ENCODE results near the gene BEND7. TPM values are rescaled to one million over a fixed set of nuclear protein-coding genes. Genes with fewer than 3 reads are reported as not detected.
"Not testable (repeated sequence)": the region's sequence is repeated elsewhere in the genome, so short reads cannot be mapped to it uniquely, and the experiment has no call there.

Gene BEND7
- polyA plus RNA-seq, 1 donor: 7.7 TPM

GRCh38 chr10:13404305-13404759, 124.5 kb downstream of the BEND7 start:
- Histone ChIP-seq H3K4me1 (ENCODE audit: control insufficient read depth, insufficient read depth, low read length) (no peaks in the 10 kb centered on the region), H3K36me3 (ENCODE audit: control insufficient read depth, insufficient read depth, low read length) (no peaks in the 10 kb centered on the region), H3K27me3 (ENCODE audit: control insufficient read depth, insufficient read depth, low read length) (no peaks in the 10 kb centered on the region), H3K4me3 (ENCODE audit: low read length) (no peak overlapping the region), H3K27ac (ENCODE audit: low read length) (no peak overlapping the region), H3K9me3 (ENCODE audit: control insufficient read depth, low read depth, low read length) (no peaks in the 10 kb centered on the region)
- WGBS (ENCODE audit: insufficient coverage, low lambda C conversion rate): no CpG with 5 or more reads among the region's 3 CpGs
- no peak for DNase-seq

GRCh38 chr10:13403426-13403825, 125.4 kb downstream of the BEND7 start:
- H3K27me3 ChIP-seq (ENCODE audit: control insufficient read depth, insufficient read depth, low read length); DNase-seq; H3K4me3 ChIP-seq (ENCODE audit: low read length); H3K27ac ChIP-seq (ENCODE audit: low read length); H3K9me3 ChIP-seq (ENCODE audit: control insufficient read depth, low read depth, low read length); H3K36me3 ChIP-seq (ENCODE audit: control insufficient read depth, insufficient read depth, low read length); H3K4me1 ChIP-seq (ENCODE audit: control insufficient read depth, insufficient read depth, low read length): not testable (repeated sequence)
- WGBS (ENCODE audit: insufficient coverage, low lambda C conversion rate): no CpG with 5 or more reads among the region's 7 CpGs

GRCh38 chr10:13402021-13402420, 126.8 kb downstream of the BEND7 start:
- Histone ChIP-seq H3K27me3 (ENCODE audit: control insufficient read depth, insufficient read depth, low read length) (no peaks in the 10 kb centered on the region), H3K4me3 (ENCODE audit: low read length) (no peak overlapping the region), H3K9me3 (ENCODE audit: control insufficient read depth, low read depth, low read length) (no peaks in the 10 kb centered on the region), H3K36me3 (ENCODE audit: control insufficient read depth, insufficient read depth, low read length) (no peaks in the 10 kb centered on the region), H3K4me1 (ENCODE audit: control insufficient read depth, insufficient read depth, low read length) (no peaks in the 10 kb centered on the region), H3K27ac (ENCODE audit: low read length) (no peak overlapping the region)
- 20% methylated on average over 1 of the region's 8 CpGs for WGBS (ENCODE audit: insufficient coverage, low lambda C conversion rate)
- no peak for DNase-seq

GRCh38 chr10:13401142-13401541, 127.7 kb downstream of the BEND7 start:
- Histone ChIP-seq H3K27ac (ENCODE audit: low read length) (no peak overlapping the region), H3K36me3 (ENCODE audit: control insufficient read depth, insufficient read depth, low read length) (no peaks in the 10 kb centered on the region), H3K27me3 (ENCODE audit: control insufficient read depth, insufficient read depth, low read length) (no peaks in the 10 kb centered on the region), H3K4me3 (ENCODE audit: low read length) (no peak overlapping the region), H3K9me3 (ENCODE audit: control insufficient read depth, low read depth, low read length) (no peaks in the 10 kb centered on the region), H3K4me1 (ENCODE audit: control insufficient read depth, insufficient read depth, low read length) (no peaks in the 10 kb centered on the region)
- DNase-seq: no peak
- no CpG with 5 or more reads among the region's 3 CpGs for WGBS (ENCODE audit: insufficient coverage, low lambda C conversion rate)

- no peaks in the 10 kb centered on the region for H3K9me3 ChIP-seq (ENCODE audit: control insufficient read depth, low read depth, low read length)
- H3K27ac ChIP-seq (ENCODE audit: low read length): no peak overlapping the region
- no peaks in the 10 kb centered on the region for H3K27me3 ChIP-seq (ENCODE audit: control insufficient read depth, insufficient read depth, low read length)
- no peaks in the 10 kb centered on the region for H3K4me1 ChIP-seq (ENCODE audit: control insufficient read depth, insufficient read depth, low read length)
- H3K36me3 ChIP-seq (ENCODE audit: control insufficient read depth, insufficient read depth, low read length): no peaks in the 10 kb centered on the region
- H3K4me3 ChIP-seq (ENCODE audit: low read length): no peak overlapping the region
- no peak for DNase-seq
- WGBS (ENCODE audit: insufficient coverage, low lambda C conversion rate): no CpG with 5 or more reads among the region's 15 CpGs
These were observed 128.4 kb downstream of the BEND7 start for GRCh38 chr10:13400196-13400965.

GRCh38 chr10:13399752-13400151, 129.1 kb downstream of the BEND7 start:
- 86% methylated on average over 2 of the region's 2 CpGs for WGBS (ENCODE audit: insufficient coverage, low lambda C conversion rate)
- Histone ChIP-seq H3K27me3 (ENCODE audit: control insufficient read depth, insufficient read depth, low read length) (no peaks in the 10 kb centered on the region), H3K36me3 (ENCODE audit: control insufficient read depth, insufficient read depth, low read length) (no peaks in the 10 kb centered on the region), H3K4me1 (ENCODE audit: control insufficient read depth, insufficient read depth, low read length) (no peaks in the 10 kb centered on the region), H3K27ac (ENCODE audit: low read length) (no peak overlapping the region), H3K9me3 (ENCODE audit: control insufficient read depth, low read depth, low read length) (no peaks in the 10 kb centered on the region), H3K4me3 (ENCODE audit: low read length) (no peak overlapping the region)
- no peak for DNase-seq

GRCh38 chr10:13399236-13399635, 129.6 kb downstream of the BEND7 start:
- DNase-seq: no peak
- WGBS (ENCODE audit: insufficient coverage, low lambda C conversion rate): no CpG with 5 or more reads among the region's 8 CpGs
- Histone ChIP-seq H3K36me3 (ENCODE audit: control insufficient read depth, insufficient read depth, low read length) (no peaks in the 10 kb centered on the region), H3K9me3 (ENCODE audit: control insufficient read depth, low read depth, low read length) (no peaks in the 10 kb centered on the region), H3K27ac (ENCODE audit: low read length) (no peak overlapping the region), H3K4me1 (ENCODE audit: control insufficient read depth, insufficient read depth, low read length) (no peaks in the 10 kb centered on the region), H3K4me3 (ENCODE audit: low read length) (no peak overlapping the region), H3K27me3 (ENCODE audit: control insufficient read depth, insufficient read depth, low read length) (no peaks in the 10 kb centered on the region)

GRCh38 chr10:13397052-13397451, 131.8 kb downstream of the BEND7 start:
- Histone ChIP-seq H3K4me3 (ENCODE audit: low read length) (no peak overlapping the region), H3K4me1 (ENCODE audit: control insufficient read depth, insufficient read depth, low read length) (no peaks in the 10 kb centered on the region), H3K27ac (ENCODE audit: low read length) (no peak overlapping the region), H3K27me3 (ENCODE audit: control insufficient read depth, insufficient read depth, low read length) (no peaks in the 10 kb centered on the region), H3K36me3 (ENCODE audit: control insufficient read depth, insufficient read depth, low read length) (no peaks in the 10 kb centered on the region), H3K9me3 (ENCODE audit: control insufficient read depth, low read depth, low read length) (no peaks in the 10 kb centered on the region)
- no CpG with 5 or more reads among the region's 3 CpGs for WGBS (ENCODE audit: insufficient coverage, low lambda C conversion rate)
- no peak for DNase-seq

GRCh38 chr10:13396369-13396768, 132.4 kb downstream of the BEND7 start:
- no peaks in the 10 kb centered on the region for H3K36me3 ChIP-seq (ENCODE audit: control insufficient read depth, insufficient read depth, low read length)
- no peaks in the 10 kb centered on the region for H3K9me3 ChIP-seq (ENCODE audit: control insufficient read depth, low read depth, low read length)
- no peak for DNase-seq
- H3K27me3 ChIP-seq (ENCODE audit: control insufficient read depth, insufficient read depth, low read length): no peaks in the 10 kb centered on the region
- no peaks in the 10 kb centered on the region for H3K4me1 ChIP-seq (ENCODE audit: control insufficient read depth, insufficient read depth, low read length)
- H3K4me3 ChIP-seq (ENCODE audit: low read length): no peak overlapping the region
- H3K27ac ChIP-seq (ENCODE audit: low read length): no peak overlapping the region

GRCh38 chr10:13395540-13395939, 133.3 kb downstream of the BEND7 start:
- no peak for DNase-seq
- no peak overlapping the region for H3K4me3 ChIP-seq (ENCODE audit: low read length)
- WGBS (ENCODE audit: insufficient coverage, low lambda C conversion rate): no CpG with 5 or more reads among the region's 3 CpGs
- H3K4me1 ChIP-seq (ENCODE audit: control insufficient read depth, insufficient read depth, low read length): no peaks in the 10 kb centered on the region
- no peaks in the 10 kb centered on the region for H3K36me3 ChIP-seq (ENCODE audit: control insufficient read depth, insufficient read depth, low read length)
- no peak overlapping the region for H3K27ac ChIP-seq (ENCODE audit: low read length)
- H3K27me3 ChIP-seq (ENCODE audit: control insufficient read depth, insufficient read depth, low read length): no peaks in the 10 kb centered on the region
- H3K9me3 ChIP-seq (ENCODE audit: control insufficient read depth, low read depth, low read length): no peaks in the 10 kb centered on the region

- Histone ChIP-seq H3K9me3 (ENCODE audit: control insufficient read depth, low read depth, low read length) (no peaks in the 10 kb centered on the region), H3K4me1 (ENCODE audit: control insufficient read depth, insufficient read depth, low read length) (no peaks in the 10 kb centered on the region), H3K4me3 (ENCODE audit: low read length) (no peak overlapping the region), H3K36me3 (ENCODE audit: control insufficient read depth, insufficient read depth, low read length) (no peaks in the 10 kb centered on the region), H3K27ac (ENCODE audit: low read length) (no peak overlapping the region), H3K27me3 (ENCODE audit: control insufficient read depth, insufficient read depth, low read length) (no peaks in the 10 kb centered on the region)
- WGBS (ENCODE audit: insufficient coverage, low lambda C conversion rate): 40% methylated on average over 2 of the region's 4 CpGs
- no peak for DNase-seq
These were observed 135.2 kb downstream of the BEND7 start for GRCh38 chr10:13393640-13394039.

All from large intestine (tissue), 3 donors.